Lower lobe of right lung (tissue), 2 donors: ENCODE results near the gene GRN. TPM values are rescaled to one million over a fixed set of nuclear protein-coding genes. Genes with fewer than 3 reads are reported as not detected.
"Not testable (repeated sequence)": the region's sequence is repeated elsewhere in the genome, so short reads cannot be mapped to it uniquely, and the experiment has no call there.

ENCODE experiments used
- ATAC-seq, 2 donors: fragments of 200-7000 bp; cut with Tn5 transposase; one replicate each; pipeline ENCODE4 v1.9.1; 2020 to 2022; ENCODE audit warnings: mild to moderate bottlenecking in 2 of 2, moderate library complexity in 2 of 2
- DNase-seq: peaks from one replicate; pipeline ENCODE4 v3.0.0-alpha.2; 2020
- H3K27ac ChIP-seq: fragments of 200-600 bp; one replicate; pipeline ENCODE4 v1.8.0; 2022
- H3K27me3 ChIP-seq: fragments of 200-600 bp; one replicate; pipeline ENCODE4 v1.8.0; 2022; ENCODE audit warnings: low read depth
- H3K36me3 ChIP-seq: fragments of 200-600 bp; one replicate; pipeline ENCODE4 v1.8.0; 2022; ENCODE audit warnings: mild to moderate bottlenecking
- H3K4me1 ChIP-seq: fragments of 200-600 bp; one replicate; pipeline ENCODE4 v1.8.0; 2022
- H3K4me3 ChIP-seq: fragments of 200-600 bp; one replicate; pipeline ENCODE4 v1.8.0; 2022; ENCODE audit warnings: mild to moderate bottlenecking
- H3K9me3 ChIP-seq: fragments of 200-600 bp; one replicate; pipeline ENCODE4 v1.8.0; 2022
- CTCF ChIP-seq: fragments of 200-600 bp; IDR thresholded peaks from one replicate; pipeline ENCODE4 v1.8.0; 2022; ENCODE audit warnings: antibody characterized with exemption, mild to moderate bottlenecking
- intact Hi-C: fragments of 100-400 bp; cut with DNase I; formaldehyde crosslinking; loops from one replicate; pipeline ENCODE4 v1.11.0; 2022
- total RNA-seq: library from RNA; stranded (reverse); fragmentation: NEBNext Ultra II Directional; extraction: Animal tissue kit (Norgen Biotek cat#: 25700); gene quantifications from one replicate; pipeline ENCODE4 v1.2.1, GENCODE V29; 2021
- donor health status: DM: no; HTN: yes; CAD: no; lungs with severe emphysema.

GRN gene
- total RNA-seq, 1 donor from 2014 or later, result 1,241 TPM

GRCh38 chr17:44345454-44346026, 438 bp downstream of the GRN start:
- DNase-seq (no peak), ATAC-seq (peak; percentile 28 to 56)
- Histone ChIP-seq H3K4me3 (peak overlapping the region; percentile 97), H3K27me3 (no peaks in the 10 kb centered on the region), H3K4me1 (peaks cover 43% of the 10 kb centered on the region), H3K27ac (peak overlapping the region; percentile 92), H3K9me3 (no peaks in the 10 kb centered on the region), H3K36me3 (peaks cover 18% of the 10 kb centered on the region)
- intact Hi-C loops, result loop anchor here (10.0 kb wide), 1 partner anchor 131 kb away; the partner anchor contains the start of gene UBTF
- peak; percentile 43 for TF ChIP-seq CTCF

DNA sequence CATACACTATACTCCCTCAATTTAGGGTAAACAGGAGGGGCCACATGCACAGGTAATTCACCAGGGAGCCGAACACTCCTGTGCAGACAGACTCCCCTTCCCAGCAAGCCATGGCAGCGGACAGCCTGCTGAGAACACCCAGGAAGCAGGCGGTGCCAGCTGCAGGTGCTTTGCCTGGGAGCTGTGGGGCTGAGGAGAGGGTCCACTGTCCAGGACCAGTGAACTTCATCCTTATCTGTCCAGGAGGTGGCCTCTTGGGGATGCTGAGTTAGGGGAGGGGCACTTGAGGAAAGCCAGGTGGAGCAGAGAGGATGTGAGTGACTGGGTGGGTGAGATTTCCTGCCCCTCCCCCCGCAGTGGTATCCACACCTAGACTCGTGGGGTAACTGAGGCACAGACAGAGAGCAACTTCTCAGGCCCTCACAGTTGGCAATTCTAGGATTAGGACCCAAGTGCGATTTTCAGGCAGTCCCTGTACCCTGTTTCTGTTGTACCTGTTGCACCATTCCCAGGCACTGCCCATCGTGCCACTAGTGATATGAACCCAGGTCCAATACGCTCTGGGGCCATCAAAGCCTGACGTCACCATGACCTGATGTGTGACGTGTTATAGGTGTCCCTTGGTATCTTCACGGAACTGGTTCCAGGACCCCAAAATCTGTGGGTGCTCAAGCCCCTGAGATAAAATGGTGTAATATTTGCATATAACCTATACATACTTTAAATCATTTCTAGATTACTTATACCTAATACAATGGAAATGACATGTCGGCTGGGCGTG, 1.2 kb downstream of the GRN start:
- H3K4me3 ChIP-seq, result peak overlapping the region; percentile 97
- no peaks in the 10 kb centered on the region for H3K27me3 ChIP-seq
- DNase-seq, result no peak
- intact Hi-C loops, result loop anchor here (10.0 kb wide), 1 partner anchor 131 kb away; the partner anchor contains the start of gene UBTF
- no peak overlapping the region for H3K27ac ChIP-seq
- no peak for ATAC-seq
- H3K9me3 ChIP-seq, result no peaks in the 10 kb centered on the region
- H3K36me3 ChIP-seq, result peaks cover 26% of the 10 kb centered on the region
- H3K4me1 ChIP-seq, result peaks cover 43% of the 10 kb centered on the region
- no peak for TF ChIP-seq CTCF

DNA sequence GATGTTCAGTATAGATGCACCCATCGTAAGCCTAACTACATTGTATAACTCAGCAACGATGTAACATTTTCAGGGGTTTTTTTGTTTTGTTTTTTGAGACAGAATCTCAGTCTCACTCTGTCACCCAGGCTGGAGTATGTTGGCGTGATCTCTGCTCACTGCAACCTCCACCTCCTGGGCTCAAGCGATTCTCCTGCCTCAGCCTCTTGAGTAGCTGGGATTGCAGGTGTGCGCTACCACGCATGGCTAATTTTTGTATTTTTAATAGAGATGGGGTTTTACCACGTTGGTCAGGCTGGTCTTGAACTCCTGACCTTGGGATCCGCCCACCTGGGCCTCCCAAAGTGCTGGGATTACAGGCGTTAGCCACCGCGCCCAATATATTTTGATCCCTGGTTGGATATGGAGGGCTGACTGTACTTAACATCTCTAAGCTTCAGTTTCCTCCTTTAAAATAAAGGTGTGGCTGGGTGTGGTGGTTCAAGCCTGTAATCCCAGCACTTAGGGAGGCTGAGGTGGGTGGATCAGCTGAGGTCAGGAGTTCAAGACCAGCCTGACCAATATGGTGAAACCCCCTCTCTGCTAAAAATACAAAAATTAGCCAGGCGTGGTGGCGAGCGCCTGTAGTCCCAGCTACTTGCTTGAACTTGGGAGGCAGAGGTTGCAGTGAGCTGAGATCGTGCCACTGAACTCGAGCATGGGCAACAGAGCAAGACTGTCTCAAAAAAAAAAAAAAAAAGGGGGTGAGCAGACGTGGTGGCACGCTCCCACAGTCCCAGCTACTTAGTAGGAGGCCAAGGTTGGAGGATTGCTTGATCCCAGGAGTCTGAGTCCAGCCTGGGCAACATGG, 2.3 kb downstream of the GRN start:
- not testable (repeated sequence) for H3K27me3 ChIP-seq, DNase-seq, H3K9me3 ChIP-seq, ATAC-seq
- Histone ChIP-seq H3K27ac (peak overlapping the region; percentile 18), H3K4me3 (peak overlapping the region; percentile 9), H3K4me1 (peaks cover 43% of the 10 kb centered on the region), H3K36me3 (peaks cover 37% of the 10 kb centered on the region)
- intact Hi-C loops, result loop anchor here (10.0 kb wide), 1 partner anchor 133 kb away; the partner anchor contains the start of gene UBTF

DNA sequence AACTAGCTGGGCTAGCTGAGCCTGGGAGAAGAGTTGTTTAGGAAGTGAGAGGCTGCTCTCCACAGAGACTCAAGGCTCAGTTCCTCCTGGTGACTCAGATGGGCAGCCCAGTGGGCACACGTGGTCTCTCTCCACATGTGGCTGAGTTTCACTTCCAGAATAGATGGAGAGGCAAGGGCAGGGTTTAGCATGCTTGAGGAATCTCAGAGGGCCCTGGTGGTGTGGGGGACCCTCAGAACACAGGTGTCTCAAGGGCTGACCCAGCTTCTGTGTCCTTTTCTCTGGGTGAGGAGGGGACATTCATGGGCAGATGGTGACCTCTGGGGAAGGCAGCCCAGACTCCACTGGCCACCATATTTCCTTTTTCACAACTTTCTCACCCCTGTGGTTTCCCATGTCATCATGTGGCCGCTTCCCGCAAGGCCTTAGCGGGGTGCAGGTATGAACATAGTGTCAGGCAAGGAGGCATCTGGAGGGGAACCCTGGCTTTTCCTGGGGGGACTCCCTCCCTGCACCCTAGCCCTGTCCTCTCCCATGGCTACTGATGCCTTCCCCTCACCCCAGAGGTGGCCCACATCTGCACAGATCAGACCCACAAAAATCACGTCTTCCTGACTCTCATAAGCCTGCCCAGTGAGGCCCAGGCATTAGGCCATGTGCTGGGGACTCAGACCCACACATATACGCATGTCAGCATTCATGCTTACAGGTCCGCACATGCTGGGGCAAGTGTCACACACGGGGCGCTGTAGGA, 3.3 kb downstream of the GRN start:
- DNase-seq (peak; percentile 76), ATAC-seq (peak; percentile 3 to 43)
- Histone ChIP-seq H3K9me3 (no peaks in the 10 kb centered on the region), H3K27me3 (no peaks in the 10 kb centered on the region), H3K36me3 (peaks cover 46% of the 10 kb centered on the region), H3K4me3 (peak overlapping the region; percentile 2), H3K4me1 (peaks cover 43% of the 10 kb centered on the region), H3K27ac (no peak overlapping the region)
- intact Hi-C loops, result loop anchor here (10.0 kb wide), 1 partner anchor 134 kb away; the partner anchor contains the start of gene UBTF
- TF ChIP-seq CTCF, result no peak

DNA sequence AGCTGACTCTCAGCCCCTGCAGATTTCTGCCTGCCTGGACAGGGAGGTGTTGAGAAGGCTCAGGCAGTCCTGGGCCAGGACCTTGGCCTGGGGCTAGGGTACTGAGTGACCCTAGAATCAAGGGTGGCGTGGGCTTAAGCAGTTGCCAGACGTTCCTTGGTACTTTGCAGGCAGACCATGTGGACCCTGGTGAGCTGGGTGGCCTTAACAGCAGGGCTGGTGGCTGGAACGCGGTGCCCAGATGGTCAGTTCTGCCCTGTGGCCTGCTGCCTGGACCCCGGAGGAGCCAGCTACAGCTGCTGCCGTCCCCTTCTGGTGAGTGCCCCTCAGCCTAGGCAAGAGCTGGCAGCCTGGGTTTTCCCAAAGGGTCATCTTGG, 3.9 kb downstream of the GRN start:
- Histone ChIP-seq H3K27me3 (no peaks in the 10 kb centered on the region), H3K4me1 (peaks cover 43% of the 10 kb centered on the region), H3K9me3 (no peaks in the 10 kb centered on the region), H3K4me3 (no peak overlapping the region), H3K36me3 (peaks cover 46% of the 10 kb centered on the region), H3K27ac (no peak overlapping the region)
- intact Hi-C loops, result loop anchor here (10.0 kb wide), 1 partner anchor 134 kb away; the partner anchor contains the start of gene UBTF
- ATAC-seq (no peak), DNase-seq (no peak)
- TF ChIP-seq CTCF, result no peak
